NCI-H1092 treated with DMSO at 0.1 percent for 48 hours (cell line): ENCODE measurements around the gene SPECC1L.

Source experiments
- DNase-seq: peaks from one replicate; lab custom pipeline; 2025; lab: John Stamatoyannopoulos, UW

The SPECC1L gene

DNA sequence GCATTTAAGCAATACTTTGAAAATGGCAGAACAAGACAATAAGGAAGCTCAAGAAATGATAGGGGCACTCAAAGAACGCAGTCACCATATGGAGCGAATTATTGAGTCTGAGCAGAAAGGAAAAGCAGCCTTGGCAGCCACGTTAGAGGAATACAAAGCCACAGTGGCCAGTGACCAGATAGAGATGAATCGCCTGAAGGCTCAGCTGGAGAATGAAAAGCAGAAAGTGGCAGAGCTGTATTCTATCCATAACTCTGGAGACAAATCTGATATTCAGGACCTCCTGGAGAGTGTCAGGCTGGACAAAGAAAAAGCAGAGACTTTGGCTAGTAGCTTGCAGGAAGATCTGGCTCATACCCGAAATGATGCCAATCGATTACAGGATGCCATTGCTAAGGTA, 51.9 kb downstream of the SPECC1L start:
- DNase-seq: no peak

DNA sequence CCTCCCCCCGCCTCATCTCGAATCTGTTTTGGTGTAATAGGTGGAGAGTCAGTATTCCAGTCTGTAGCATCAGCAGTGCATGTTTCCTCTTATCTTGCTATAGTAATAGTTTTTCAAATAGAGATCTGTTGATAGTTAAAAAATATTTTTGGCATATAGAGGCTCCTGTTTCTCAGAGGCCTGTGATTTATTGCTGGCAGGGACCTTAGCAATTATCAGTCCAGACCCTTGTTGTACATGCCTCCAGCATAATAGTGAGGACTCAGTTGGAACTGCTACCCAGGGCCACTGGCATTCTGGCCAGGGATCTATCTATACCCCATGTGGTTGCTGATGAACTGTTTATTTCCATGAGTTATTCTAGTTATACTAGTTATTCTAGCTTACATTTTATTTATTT, 52.6 kb downstream of the SPECC1L start:
- DNase-seq: no peak

DNA sequence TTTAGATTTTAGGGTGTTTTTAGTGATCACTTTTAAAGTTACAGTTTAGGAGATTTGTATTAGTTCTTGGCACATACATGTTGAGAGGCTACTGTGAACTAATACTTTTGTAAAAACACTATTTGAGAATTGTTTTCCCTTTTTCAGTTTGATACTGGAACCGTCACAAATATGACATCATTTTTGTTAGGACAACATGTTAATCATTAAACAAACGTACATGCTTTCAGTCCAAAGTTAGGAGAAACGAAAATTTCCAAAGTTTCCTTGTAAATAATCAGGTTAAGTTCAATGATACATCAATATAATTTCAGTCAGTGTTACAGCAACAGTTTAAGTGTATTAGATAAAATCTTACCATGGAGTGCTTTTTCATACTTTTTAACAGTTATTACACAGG, 53.1 kb downstream of the SPECC1L start:
- no peak for DNase-seq

DNA sequence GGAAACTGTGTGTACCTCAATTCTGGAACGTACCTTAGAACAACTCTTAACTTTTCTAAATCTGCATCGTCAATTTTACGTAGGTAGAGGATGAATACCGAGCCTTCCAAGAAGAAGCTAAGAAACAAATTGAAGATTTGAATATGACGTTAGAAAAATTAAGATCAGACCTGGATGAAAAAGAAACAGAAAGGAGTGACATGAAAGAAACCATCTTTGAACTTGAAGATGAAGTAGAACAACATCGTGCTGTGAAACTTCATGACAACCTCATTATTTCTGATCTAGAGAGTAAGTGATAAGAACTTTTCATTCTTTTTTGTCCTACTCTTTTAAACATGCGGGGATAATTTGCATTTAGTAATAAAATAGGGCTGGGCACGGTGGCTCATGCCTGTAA, 53.5 kb downstream of the SPECC1L start:
- DNase-seq: no peak

DNA sequence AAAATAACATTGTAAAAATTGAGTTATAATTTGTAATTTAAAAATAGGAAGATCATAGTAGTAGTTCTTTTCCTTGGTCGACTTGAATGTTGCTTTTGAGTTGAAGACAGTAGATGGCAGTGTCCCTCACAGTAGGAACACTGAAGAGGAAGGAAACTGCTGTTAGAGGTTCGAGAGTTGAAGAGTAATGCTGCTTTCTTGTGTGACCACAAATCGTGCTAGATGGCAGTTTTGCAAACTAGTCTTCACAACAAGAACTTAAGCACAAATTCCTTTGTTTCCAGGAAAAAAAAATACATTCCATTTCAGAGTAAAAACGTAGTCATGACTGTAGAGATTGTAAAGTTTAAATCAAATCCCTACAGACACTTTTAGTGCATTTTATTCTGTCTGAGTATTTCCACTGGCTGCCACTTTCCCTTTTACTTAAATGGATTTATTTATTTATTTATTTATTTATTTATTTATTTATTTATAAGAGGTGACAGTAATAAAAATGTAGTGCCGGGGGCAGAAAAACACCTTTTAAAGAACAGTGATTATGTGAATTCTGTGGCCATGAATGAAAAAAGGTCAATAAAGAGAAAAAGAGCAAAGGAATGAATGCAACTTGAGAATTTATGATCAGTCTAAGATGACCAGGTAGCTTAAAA, 54.6 kb downstream of the SPECC1L start:
- DNase-seq: no peak

DNA sequence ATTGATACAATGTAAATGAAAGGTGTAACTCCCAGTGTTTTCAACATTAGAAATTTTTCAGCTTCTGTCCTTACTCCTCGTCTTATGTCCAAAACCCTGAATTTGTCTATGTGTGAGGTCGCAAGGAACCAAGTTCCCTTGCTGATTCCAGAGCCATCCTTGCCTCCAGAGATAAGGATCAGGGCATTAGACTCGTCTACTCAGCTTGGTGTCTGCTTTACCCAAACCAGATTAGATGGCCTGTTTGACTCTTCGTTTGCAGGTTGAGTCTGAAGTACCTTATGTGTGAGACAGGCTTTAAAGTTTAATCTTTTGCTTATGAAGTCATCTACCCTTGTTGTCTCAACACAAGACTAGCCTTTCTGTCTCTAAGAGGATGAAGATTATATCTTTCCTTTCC, 55.6 kb downstream of the SPECC1L start:
- no peak for DNase-seq

DNA sequence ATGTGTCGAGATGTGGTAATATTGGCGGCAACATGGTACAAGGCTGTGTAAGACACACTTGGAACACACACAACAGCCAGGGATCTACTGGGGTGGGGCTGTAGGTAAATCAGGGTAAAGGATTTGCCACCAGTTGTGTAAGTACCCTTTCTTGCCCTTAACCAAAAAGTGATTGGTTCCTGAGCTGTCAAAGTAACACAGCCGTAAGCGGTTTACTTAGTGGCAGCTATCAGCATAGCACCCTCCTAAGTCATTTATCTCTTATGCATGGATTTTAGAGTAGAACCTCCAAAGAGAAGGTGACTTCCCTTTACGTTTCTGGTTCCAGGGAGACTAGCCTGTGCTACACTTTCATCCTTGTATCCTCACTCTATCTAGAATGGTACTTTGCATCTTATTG, 57.2 kb downstream of the SPECC1L start:
- DNase-seq: no peak

DNA sequence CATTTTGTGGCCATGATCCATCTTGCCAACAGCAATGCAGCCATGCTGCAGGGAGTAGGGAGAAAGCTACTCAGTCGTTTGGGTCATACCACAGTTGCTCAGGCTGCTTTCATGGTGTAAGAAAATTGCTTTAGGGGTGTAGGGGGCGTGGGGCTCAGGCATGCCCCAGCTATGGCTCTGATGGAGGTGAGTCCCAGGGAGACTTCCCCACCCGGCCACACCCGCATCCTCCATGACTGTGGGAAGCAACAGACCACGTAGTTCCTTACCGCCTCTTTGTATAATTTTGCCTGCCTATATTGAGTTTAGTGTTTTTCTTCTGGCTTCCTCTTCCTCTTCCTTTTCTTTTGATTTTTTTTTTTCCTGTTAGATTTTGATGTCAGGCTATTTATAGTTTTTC, 58.8 kb downstream of the SPECC1L start:
- DNase-seq: no peak

DNA sequence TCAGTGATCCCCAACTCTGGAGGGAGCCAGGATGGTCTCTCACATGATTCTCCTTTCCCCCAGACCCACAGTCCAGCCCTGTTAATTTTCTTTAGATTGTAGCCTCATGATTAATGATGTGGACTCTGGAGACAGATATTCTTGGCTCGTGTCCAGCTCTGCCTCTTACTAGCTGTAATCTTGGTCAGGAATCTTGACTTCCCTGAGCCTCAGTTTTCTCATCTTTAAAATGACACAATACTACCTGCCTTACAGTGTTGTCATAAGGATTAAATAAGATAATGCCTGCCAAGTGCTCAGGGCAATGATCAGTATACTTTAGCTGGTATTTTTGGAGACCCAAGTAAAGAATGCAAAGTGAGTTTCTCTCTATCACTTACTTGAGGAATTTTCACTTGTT, 60.0 kb downstream of the SPECC1L start:
- DNase-seq: no peak

DNA sequence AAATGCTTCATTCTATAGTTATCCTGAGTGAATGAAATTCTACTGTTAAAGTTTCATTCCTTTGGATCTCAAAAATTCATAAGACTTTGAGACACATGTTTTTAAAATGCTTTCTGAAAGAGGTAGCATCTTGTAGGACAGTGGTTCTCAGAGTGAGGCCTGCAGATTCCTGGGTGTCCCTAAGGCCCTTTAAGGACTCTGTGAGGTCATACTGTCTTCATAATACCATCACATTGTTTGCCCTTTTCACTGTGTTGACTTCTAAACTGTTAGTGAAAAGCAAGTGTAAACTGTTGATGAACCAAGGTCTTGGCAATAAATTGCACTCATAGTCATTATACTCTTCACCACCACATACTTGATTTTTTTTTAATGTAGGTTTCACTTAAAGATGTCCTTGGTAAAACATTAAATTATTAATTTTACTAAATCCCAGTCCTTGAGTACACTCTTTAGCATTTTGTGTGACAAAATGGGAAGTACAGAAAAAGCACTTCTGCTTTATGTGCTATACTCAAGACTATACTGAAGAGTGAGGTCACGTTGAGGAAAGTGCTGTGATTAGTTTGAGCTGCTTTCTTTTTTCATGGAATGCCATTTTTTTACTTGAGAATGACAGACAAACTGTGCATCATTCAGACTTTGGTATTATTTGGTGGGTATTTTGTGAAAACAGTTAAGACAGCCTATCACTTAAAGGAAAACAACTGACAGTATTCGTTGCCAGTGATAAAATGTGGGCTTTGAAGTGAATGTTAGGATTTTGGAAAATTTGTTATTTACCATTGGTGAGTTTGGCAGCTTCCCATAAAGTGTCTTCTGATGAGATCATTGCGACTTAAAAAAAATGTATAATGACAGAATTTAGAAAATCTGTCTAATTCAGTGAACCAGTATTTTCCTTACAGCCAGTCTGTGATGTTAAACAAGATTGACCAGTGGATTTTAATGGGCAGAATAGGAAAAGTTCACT, 61.1 kb downstream of the SPECC1L start:
- DNase-seq: no peak

DNA sequence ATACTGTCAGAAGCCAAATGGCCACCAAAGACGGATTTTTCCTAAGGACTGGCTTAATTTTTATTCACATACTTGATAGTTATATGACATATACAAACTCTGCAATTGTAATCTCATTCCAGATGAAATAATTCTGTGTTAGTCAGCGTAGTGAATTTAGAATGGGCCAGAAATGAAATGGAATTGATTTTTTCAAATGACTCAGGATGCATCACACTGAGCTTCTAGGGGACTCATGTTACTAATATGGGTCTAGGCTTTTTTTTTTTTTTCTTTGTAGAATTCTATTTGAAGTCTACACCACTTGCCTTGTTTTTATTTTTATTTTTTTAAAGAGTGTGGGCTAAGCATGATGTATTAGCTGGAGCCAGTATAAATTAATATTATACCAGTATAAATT, 62.7 kb downstream of the SPECC1L start:
- DNase-seq: no peak

DNA sequence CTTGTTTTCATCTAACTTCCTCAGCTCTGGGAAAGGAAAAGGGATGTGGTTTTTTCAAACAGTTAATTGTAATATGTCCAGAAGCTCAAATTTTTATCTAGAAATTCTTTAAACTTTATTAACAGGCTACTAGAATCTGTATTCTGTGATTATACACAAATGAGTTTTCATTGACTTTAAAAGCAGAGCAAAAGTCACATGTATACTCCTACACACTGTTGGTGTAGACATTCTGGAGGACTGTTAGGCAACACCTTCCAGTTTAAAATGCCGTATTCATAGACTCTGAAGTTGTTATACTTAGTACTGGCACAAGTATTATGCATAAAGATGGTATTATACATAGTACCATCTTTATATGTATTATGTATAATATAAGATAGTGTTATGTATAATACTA, 64.9 kb downstream of the SPECC1L start:
- DNase-seq: no peak

DNA sequence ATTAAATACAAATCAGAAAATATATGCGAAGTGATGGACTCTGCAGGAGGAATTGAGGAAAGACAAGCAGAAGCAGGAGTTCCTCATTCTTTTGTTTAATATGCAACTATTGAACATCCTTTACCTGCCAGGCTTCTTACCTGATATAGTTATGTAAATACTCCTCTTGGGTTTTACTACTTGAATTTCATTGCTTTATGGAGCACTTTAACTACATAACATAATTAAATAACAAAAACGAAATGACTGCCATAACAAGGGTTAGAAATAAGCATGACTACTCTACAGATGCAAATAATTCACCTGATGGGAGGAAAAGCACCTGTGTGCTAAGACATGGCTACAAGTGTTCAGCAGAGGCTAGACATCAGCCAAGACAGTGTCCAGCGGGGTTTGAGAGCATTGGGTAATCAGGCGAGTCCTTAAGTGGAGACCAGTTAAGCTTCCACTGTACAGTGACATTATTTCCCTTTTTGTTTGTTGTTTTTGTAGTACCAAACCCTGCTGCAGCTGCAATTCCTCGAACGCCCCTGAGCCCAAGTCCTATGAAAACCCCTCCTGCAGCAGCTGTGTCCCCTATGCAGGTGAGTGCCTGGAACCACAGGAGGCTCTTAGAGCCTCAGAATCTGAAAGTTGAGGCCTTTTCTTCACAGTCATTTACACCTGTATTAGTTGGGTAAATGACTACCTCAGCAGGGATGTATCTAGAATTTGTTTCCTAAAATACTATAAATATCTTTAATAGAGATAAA, 67.4 kb downstream of the SPECC1L start:
- DNase-seq: no peak

DNA sequence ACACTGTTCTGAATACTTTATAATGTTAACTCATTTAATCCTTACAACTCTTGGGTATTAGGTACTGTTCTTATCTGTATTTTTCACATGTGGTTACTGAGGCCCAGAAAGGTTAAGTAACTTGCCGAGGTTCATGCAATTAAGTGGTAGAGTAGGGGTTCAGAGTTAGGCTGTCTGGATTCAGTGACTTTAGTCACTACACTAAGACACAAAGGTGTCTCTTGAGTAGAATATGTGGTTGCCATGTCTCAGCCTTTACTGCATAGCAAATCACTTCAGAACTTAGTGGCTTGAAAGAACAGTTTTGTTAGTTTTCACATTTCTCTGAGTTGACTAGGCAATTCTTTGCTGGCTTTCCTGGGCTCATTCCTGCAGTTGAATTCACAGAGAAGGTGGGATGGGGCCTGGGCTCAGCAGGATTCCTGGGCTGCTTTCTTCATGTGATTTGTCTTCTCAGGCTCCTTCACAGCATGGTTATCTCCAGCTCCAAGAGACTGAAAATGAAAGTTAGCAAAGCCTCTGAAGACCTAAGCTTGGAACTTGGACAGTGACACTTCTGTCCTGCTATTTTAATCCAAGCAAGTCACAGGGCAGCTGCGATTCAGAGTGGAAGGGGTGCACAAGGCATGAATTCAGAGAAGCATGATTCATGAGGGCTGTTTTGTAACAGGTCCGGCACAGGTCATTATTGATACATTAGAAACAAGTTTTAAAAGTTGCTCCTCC, 68.3 kb downstream of the SPECC1L start:
- DNase-seq: no peak

DNA sequence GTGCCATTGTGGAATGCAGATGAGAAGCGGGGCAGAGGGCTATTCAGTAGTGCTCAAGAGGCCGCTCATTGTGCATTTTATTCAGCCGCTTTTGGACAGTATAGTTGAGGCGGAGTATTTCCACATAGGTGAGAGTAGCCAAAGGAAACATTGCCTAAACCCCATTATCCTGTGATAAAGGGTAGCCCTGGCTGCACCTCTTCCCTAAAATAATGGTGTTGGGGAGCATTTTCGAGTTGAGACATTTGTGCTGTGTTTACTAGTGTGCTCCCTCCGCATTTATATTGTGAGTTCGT, 68.8 kb downstream of the SPECC1L start:
- no peak for DNase-seq

DNA sequence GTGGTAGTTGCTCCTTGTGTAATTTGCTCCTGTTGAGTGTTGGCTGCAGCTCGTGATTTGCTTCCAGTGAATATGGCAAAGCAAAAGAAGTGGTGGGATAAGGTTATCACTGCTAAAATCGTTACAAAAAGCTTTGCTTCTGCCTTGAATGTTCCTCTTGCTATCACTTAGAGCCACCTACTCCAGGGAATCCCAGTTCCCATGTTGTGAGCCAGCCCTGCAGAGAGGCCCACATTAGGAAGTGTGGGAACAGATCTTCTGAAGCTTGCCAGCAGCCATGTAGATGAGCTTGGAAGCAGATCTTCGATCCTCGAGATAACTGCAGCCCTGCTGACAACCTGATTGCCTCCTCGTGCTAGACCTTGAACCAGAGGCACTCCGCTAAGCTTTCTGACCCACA, 71.0 kb downstream of the SPECC1L start:
- DNase-seq: no peak

DNA sequence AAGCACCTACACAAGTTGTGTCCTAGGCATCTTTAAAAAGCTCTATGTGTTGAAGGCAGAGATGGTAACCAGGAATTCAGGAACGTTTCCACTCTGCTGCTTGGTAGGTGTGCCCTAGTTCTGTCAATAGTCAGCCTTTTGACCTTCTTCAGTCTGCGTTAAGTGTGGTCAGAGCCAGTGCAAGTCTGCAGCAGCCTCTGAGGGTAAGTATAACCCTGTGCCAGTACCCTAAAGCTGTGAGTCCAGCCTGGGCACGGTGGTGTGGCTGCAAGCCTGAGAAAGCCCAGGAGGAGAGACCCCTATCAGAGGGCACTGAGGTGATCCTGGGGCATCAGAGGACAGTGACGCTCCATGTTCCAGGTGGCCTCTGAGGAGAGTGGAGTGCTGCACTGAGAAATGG, 80.0 kb downstream of the SPECC1L start:
- no peak for DNase-seq

DNA sequence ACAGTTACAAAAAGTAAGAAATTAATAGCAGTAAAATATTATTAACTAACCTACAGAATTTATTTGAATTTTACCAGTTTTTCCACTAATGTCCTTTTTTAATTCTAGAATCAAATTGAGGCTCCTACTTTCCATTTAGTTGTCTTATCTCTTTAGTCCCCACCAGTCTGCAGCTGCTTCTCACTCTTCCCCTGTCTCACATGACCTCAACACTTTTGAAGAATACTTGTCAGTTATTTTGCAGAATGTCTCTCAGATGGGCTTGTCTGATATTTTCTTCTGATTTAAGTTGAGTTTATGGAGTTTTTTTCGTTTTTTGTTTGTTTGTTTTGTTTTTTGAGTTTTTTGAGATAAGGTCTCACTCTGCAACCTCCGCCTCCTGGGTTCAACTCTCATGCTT, 82.5 kb downstream of the SPECC1L start:
- DNase-seq: no peak

DNA sequence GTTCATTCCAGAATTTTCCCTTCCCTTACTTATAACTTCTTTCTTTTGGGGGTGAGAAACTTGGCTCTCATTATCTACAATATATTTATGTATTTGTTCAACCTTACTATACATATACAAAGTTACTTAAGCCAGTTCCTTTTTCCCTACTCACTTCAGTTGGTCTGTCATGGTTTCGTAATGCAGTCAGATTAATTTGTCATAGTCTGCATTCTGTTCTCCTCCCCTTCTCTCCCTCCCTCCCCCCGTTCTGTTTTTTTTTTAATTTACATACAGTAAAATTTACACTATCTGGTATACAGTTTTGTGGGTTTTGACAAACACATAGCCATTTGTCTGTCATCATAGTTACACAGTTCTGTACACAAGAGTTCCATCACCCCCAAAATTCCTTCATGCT, 84.9 kb downstream of the SPECC1L start:
- no peak for DNase-seq

DNA sequence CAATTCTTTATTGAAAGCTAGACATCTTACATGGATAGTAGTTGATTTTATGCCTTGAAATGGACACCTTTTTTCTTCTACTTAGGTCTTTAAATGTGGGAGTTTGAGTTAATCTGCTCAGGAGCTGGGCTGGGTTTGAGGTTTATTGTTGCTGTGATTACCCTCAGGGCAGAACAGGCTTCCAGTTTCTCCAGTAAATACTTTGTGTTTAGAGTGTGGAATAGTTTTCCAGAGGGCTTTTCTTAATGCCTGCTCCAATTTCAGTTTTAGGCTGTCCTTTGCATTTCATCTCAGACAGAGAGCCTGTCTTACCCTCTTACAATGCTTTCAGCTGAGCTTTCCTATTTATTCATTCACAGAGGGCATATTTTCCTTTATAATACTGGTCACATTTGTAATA, 86.9 kb downstream of the SPECC1L start:
- DNase-seq: no peak

DNA sequence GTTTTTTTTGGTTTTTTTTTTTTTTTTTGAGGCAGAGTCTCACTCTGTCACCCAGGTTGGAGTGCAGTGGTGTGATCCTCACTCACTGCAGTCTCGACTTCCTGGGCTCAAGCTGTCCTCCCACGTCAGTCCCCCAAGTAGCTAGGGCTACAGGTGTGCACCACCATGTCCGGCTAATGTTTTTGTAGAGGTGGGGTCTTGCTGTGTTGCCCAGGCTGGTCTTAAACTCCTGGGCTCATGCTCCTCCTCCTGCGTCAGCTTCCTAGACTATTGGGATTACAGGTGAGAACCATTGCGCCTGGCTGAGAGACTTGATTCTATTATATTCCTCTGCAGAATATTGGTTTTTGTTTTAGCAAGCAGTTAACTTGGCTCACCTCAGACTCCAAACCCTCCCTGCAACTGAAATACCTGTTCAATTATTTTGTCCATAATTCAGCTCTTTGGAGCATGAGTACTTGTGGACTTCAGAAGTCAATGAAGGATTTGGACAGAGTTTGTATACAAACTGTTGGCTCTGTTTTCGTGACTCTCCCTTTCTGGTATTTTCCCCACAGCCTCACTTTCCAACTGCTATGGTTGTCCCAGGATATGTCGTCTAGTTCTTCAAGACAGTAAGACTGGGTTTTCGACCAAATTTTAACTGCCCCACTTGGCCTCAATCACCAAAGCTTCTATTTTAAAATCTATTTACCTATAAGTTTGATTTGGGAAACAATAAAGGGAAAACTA, 87.6 kb downstream of the SPECC1L start:
- no peak for DNase-seq
